Right lobe of liver (tissue), 6 donors: ENCODE data around the gene IZUMO3. TPM values are rescaled to one million over a fixed set of nuclear protein-coding genes. Genes with fewer than 3 reads are reported as not detected.

Source experiments
- ATAC-seq, 4 donors: fragments of 200-7000 bp; cut with Tn5 transposase; one replicate each; pipeline ENCODE4 v1.9.1; 2020; ENCODE audit warnings: mild to moderate bottlenecking in 4 of 4, moderate library complexity in 4 of 4
- DNase-seq, 3 donors: peaks; one replicate each; pipeline ENCODE4 v3.0.0-alpha.2; 2020
- H3K27ac ChIP-seq, 3 donors: fragments of 200-600 bp; one replicate each; pipeline ENCODE4 v1.8.0; 2022
- H3K27me3 ChIP-seq, 2 donors: fragments of 200-600 bp; one replicate each; pipeline ENCODE4 v1.8.0; 2022
- H3K36me3 ChIP-seq, 4 donors: fragments of 200-600 bp; sonication (generic) in 1 of 4; one replicate each; pipeline versions ENCODE4 v1.5.1 to v1.8.0; 2017 to 2022; ENCODE audit warnings: control low read depth in 1 of 4
- H3K4me1 ChIP-seq, 4 donors: fragments of 200-600 bp; sonication (generic) in 1 of 4; one replicate each; pipeline versions ENCODE4 v1.5.1 to v1.8.0; 2017 to 2022; ENCODE audit warnings: control low read depth in 1 of 4
- H3K4me3 ChIP-seq, 3 donors: fragments of 200-600 bp; one replicate each; pipeline ENCODE4 v1.8.0; 2022
- H3K9me3 ChIP-seq, 4 donors: fragments of 200-600 bp; sonication (generic) in 1 of 4; one replicate each; pipeline versions ENCODE4 v1.5.1 to v1.8.0; 2017 to 2022; ENCODE audit warnings: control low read depth in 1 of 4
- POLR2A ChIP-seq: fragments of 450-650 bp; IDR thresholded peaks from one replicate; pipeline ENCODE4 v1.6.1; 2017; ENCODE audit warnings: antibody characterized with exemption, mild to moderate bottlenecking
- WGBS: methylation state at CpG from one replicate; pipeline ENCODE4 v1.1.6; 2018; ENCODE audit warnings: low coverage, low lambda C conversion rate; ENCODE audit not compliant: insufficient coverage; ENCODE audit errors: missing lambda C conversion rate; 5-methylcytosine and 5-hydroxymethylcytosine counted together
- intact Hi-C, 2 donors: fragments of 100-400 bp; cut with DNase I; formaldehyde crosslinking; loops; one replicate each; pipeline versions ENCODE4 v1.11.2 to v1.14.1; 2022
- long read RNA-seq: library from polyadenylated mRNA; unstranded; transcript quantifications from one replicate; pipeline ENCODE4 v2.0.0, GENCODE V29; 2019
- total RNA-seq, 6 experiments: library from RNA; depleted of rRNA in 2 of 6; stranded (reverse); fragments of >200 nt in 2 of 6; fragmentation: NEBNext Ultra II Directional in 3 of 6; extraction: Animal tissue kit (Norgen Biotek cat#: 25700) in 3 of 6; gene quantifications; one replicate each; pipeline versions ENCODE4 v1.1.0 to v1.2.4, GENCODE V29; 2016 to 2023
- TF ChIP-seq, protein P1 (sequence below), 4 donors: fragments of 200-600 bp in 3 of 4; fragments of 450-650 bp in 1 of 4; IDR thresholded peaks; one replicate each; pipeline versions ENCODE4 v1.5.1 to v1.8.0; 2016 to 2022; ENCODE audit warnings: antibody characterized with exemption in 4 of 4, mild to moderate bottlenecking in 2 of 4
- donor health status: DM: no; HTN: yes; CAD: no.
- donor health status: DM: no; HTN: no; CAD: no.
- donor health status: DM: no; HTN: no; CAD: no.
- donor health status: DM: no; HTN: yes; CAD: no.
- donor health status: DM: no; HTN: yes; CAD: no.

The IZUMO3 gene, protein sequence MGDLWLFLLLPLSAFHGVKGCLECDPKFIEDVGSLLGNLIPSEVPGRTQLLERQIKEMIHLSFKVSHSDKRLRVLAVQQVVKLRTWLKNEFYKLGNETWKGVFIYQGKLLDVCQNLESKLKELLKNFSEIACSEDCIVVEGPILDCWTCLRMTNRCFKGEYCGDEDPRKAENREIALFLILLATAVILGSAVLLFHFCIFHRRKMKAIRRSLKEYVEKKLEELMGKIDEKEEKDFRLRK
- not detected for total RNA-seq
- long read RNA-seq: 0 reads

DNA sequence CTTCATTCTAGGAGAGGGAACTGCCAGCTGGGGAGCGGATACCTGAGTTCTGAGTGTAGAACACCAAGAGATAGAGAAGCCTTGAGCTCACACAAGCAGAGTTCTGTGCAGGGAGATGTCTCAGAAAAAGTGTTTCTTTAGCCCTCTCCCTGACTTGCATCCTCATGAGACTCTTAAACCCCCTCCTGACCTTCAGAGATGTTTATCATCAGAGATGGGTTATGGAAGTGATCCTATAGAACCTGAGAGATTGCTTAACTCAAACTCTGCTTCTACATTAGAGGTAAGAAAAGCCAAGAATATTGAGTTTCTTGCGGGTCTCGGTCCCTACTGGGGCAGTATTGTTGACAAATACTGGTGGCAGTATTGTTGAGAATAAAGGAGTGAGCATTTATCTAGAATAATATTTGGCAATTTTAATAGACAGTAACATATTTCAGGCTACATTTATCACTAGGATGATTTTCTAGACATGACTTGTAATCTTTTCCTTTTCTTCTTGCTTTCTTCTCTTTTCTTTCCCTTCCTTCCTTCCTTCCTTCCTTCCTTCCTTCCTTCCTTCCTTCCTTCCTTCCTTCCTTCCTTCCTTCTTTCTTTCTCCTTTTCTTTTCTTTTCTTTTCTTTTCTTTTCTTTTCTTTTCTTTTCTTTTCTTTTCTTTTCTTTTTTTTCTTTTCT is at the start of gene IZUMO3:
Gene IZUMO3 (minus strand): TSS at position 51 of the 676 bp plus-strand sequence. CDS start 248 bp downstream, outside the sequence.
- 76% methylated on average over 3 of the region's 3 CpGs for WGBS
- TF ChIP-seq, protein P1, sequence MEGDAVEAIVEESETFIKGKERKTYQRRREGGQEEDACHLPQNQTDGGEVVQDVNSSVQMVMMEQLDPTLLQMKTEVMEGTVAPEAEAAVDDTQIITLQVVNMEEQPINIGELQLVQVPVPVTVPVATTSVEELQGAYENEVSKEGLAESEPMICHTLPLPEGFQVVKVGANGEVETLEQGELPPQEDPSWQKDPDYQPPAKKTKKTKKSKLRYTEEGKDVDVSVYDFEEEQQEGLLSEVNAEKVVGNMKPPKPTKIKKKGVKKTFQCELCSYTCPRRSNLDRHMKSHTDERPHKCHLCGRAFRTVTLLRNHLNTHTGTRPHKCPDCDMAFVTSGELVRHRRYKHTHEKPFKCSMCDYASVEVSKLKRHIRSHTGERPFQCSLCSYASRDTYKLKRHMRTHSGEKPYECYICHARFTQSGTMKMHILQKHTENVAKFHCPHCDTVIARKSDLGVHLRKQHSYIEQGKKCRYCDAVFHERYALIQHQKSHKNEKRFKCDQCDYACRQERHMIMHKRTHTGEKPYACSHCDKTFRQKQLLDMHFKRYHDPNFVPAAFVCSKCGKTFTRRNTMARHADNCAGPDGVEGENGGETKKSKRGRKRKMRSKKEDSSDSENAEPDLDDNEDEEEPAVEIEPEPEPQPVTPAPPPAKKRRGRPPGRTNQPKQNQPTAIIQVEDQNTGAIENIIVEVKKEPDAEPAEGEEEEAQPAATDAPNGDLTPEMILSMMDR (IDR thresholded peaks at IDR 0.05): no peak
- TF ChIP-seq POLR2A: no peak
- Histone ChIP-seq H3K27ac (no peak within 1 kb of the TSS), H3K4me3 (no peak within 1 kb of the TSS), H3K36me3 (no peaks in the 10 kb centered on the region), H3K4me1 (no peaks in the 10 kb centered on the region), H3K9me3 (no peaks in the 10 kb centered on the region), H3K27me3 (no peaks in the 10 kb centered on the region)
- DNase-seq (no peak), ATAC-seq (no peak)
- intact Hi-C loops: no loop called here

DNA sequence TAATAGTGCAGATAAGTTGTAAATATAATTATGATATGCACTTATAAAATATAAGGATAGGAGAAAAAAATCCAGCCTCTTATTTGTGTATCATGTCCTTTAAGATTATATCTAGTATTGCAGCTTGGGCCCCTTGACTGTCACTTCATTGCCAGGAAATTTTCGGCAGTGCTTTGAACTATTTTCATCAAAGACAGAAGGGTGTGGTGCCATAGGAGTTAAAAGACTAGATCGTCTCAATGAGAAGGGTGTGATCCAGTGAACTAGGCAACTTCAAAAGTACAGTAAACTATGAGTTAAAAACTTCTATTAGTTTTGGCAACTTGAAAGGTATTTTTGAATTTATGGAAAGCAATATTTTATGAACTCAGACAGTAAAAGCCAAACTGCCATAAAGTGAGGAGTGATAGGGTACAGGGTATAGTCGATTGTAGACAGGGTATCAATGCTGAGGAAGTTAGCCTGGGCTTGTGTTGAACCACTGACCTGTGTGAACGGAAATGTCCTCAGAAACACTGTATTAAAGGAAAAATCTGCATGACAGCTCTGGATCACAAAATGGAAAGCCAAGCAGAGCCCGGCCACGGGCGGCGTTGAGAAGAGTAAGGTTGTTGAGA is 48.6 kb upstream of the IZUMO3 start:
- DNase-seq (no peak), ATAC-seq (no peak)
- intact Hi-C loops: loop anchor here in 1 of 2 donors (10.0 kb wide), 1 partner anchor 50 kb away; no protein-coding TSS in a partner anchor
- Histone ChIP-seq H3K4me1 (no peaks in the 10 kb centered on the region), H3K27me3 (no peaks in the 10 kb centered on the region), H3K36me3 (no peaks in the 10 kb centered on the region), H3K27ac (no peak overlapping the region), H3K4me3 (no peak overlapping the region), H3K9me3 (no peaks in the 10 kb centered on the region)
- TF ChIP-seq, protein P1 (IDR thresholded peaks at IDR 0.05): no peak
- no peak for TF ChIP-seq POLR2A
- WGBS: 59% methylated on average over 8 of the region's 8 CpGs

DNA sequence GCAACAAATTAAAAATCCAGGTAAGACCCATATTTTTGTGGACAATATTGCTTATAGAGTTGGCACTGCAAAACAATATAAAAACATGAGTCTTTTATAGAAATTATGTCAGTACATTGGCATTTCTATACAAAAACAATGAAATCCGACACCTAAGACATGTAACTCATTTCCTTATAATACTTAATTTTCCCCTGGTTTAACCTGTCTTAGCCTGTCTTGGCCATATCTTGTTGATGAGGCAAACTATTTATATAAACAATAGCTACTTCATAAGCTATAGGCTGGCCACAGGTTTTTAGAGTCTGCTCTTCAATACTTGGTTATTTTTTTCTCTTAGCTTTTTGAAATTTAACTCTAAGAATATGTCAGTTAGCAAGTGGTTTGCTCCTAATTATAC is 44.7 kb upstream of the IZUMO3 start:
- Histone ChIP-seq H3K27ac (no peak overlapping the region), H3K4me1 (no peaks in the 10 kb centered on the region), H3K27me3 (no peaks in the 10 kb centered on the region), H3K9me3 (no peaks in the 10 kb centered on the region), H3K4me3 (no peak overlapping the region), H3K36me3 (no peaks in the 10 kb centered on the region)
- DNase-seq: no peak
- 30% methylated on average over 1 of the region's 1 CpG for WGBS
- no peak for ATAC-seq
- intact Hi-C loops: loop anchor here in 1 of 2 donors (10.0 kb wide), 1 partner anchor 54 kb away; no protein-coding TSS in a partner anchor
- TF ChIP-seq POLR2A: no peak
- TF ChIP-seq, protein P1 (IDR thresholded peaks at IDR 0.05): no peak

DNA sequence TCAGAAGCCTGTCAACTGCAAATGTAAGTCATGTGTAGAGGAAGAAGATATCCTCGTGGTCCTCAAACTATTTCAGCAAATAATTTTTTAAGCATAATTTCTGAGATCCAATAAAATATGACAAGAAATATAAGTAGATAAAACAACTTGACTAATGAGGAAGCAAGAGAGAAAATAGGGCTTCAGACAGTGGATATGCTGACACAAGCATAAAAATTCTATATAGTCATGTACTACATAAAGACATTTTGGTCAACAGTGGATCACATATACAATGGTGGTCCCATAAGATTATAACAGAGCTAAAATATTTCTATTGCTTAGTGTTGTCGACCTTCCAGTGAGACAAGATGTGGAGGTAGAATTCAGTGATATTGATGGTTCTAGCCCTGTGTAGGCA is 42.2 kb upstream of the IZUMO3 start:
- H3K9me3 ChIP-seq: no peaks in the 10 kb centered on the region
- H3K36me3 ChIP-seq: no peaks in the 10 kb centered on the region
- no peak for DNase-seq
- 18% methylated on average over 2 of the region's 2 CpGs for WGBS
- H3K27me3 ChIP-seq: no peaks in the 10 kb centered on the region
- H3K4me1 ChIP-seq: no peaks in the 10 kb centered on the region
- TF ChIP-seq POLR2A: no peak
- TF ChIP-seq, protein P1 (IDR thresholded peaks at IDR 0.05): no peak
- no peak for ATAC-seq
- H3K4me3 ChIP-seq: no peak overlapping the region
- intact Hi-C loops: no loop called here
- no peak overlapping the region for H3K27ac ChIP-seq
